CD4-positive, alpha-beta T cell (primary cell): ENCODE measurements around the gene GPR35. TPM values are rescaled to one million over a fixed set of nuclear protein-coding genes. Genes with fewer than 3 reads are reported as not detected.
A peak's percentile ranks its signal among the peaks of the same experiment; 100 is the strongest.

Experiments used
- ATAC-seq: fragments of 200-7000 bp; cut with Tn5 transposase; one replicate; pipeline ENCODE4 v1.10.0; 2022; ENCODE audit warnings: mild to moderate bottlenecking; ENCODE audit not compliant: poor library complexity
- CTCF ChIA-PET: fragments of 350-600 bp; sonication (Branson Sonifier 250); formaldehyde crosslinking; loops from one replicate; lab custom pipeline; 2021; ENCODE audit warnings: antibody characterized with exemption, inconsistent platforms; lab: Charles Lee
- POLR2A ChIA-PET: fragments of 350-600 bp; sonication (Branson Sonifier 250); formaldehyde crosslinking; loops from one replicate; lab custom pipeline; 2021; ENCODE audit warnings: antibody characterized with exemption, inconsistent platforms; lab: Charles Lee
- DNase-seq, 14 experiments: peaks; one replicate each; pipeline ENCODE4 v3.0.0-alpha.2; 2013 to 2020; ENCODE audit warnings: mixed read lengths in 2 of 14
- H3K27ac ChIP-seq, 2 donors: one replicate each; pipeline versions ENCODE4 v1.5.1 to v1.7.0; 2013; ENCODE audit warnings: low read length in 2 of 2, low read depth in 1 of 2, mild to moderate bottlenecking in 1 of 2
- H3K27me3 ChIP-seq, 2 experiments: 1 replicate in 1 of 2; 2 replicates in 1 of 2; pipeline versions ENCODE4 v1.6.1 to v1.7.0; 2013; ENCODE audit warnings: low read length in 2 of 2, control low read depth in 1 of 2, mild to moderate bottlenecking in 1 of 2, moderate library complexity in 1 of 2; ENCODE audit not compliant: insufficient read depth in 2 of 2, control insufficient read depth in 1 of 2
- H3K36me3 ChIP-seq: one replicate; pipeline ENCODE4 v1.6.1; 2013; ENCODE audit warnings: low read length, control low read depth; ENCODE audit not compliant: insufficient read depth
- H3K4me1 ChIP-seq: one replicate; pipeline ENCODE4 v1.6.1; 2013; ENCODE audit warnings: low read length, control low read depth; ENCODE audit not compliant: insufficient read depth
- H3K4me3 ChIP-seq: one replicate; pipeline ENCODE4 v1.5.1; 2013; ENCODE audit warnings: mild to moderate bottlenecking, low read length, moderate library complexity
- H3K9me3 ChIP-seq, 2 experiments: 1 replicate in 1 of 2; 2 replicates in 1 of 2; pipeline versions ENCODE4 v1.6.1 to v1.7.0; 2013; ENCODE audit warnings: low read length in 2 of 2, mild to moderate bottlenecking in 2 of 2, control low read depth in 1 of 2, moderate library complexity in 1 of 2; ENCODE audit not compliant: control insufficient read depth in 1 of 2, insufficient read depth in 1 of 2
- H3K27ac Mint-ChIP-seq: one replicate; pipeline ENCODE4 v1.8.0; 2020; ENCODE audit warnings: mixed read lengths
- H3K27me3 Mint-ChIP-seq: one replicate; pipeline ENCODE4 v1.8.0; 2021; ENCODE audit warnings: mixed read lengths
- H3K36me3 Mint-ChIP-seq: one replicate; pipeline ENCODE4 v1.8.0; 2021; ENCODE audit warnings: low read depth, mixed read lengths
- H3K4me1 Mint-ChIP-seq: one replicate; pipeline ENCODE4 v1.8.0; 2021; ENCODE audit warnings: low read depth, mixed read lengths
- H3K4me3 Mint-ChIP-seq: one replicate; pipeline ENCODE4 v1.8.0; 2020; ENCODE audit warnings: mild to moderate bottlenecking, mixed read lengths
- H3K9me3 Mint-ChIP-seq: one replicate; pipeline ENCODE4 v1.8.0; 2020; ENCODE audit warnings: mixed read lengths
- intact Hi-C, 2 experiments: fragments of 100-400 bp; cut with DNase I in 1 of 2; cut with micrococcal nuclease in 1 of 2; formaldehyde crosslinking; loops; one replicate each; pipeline versions ENCODE4 v1.15.1 to v1.9.0; 2023 to 2025; cut with DNase I, micrococcal nuclease
- total RNA-seq, 174 experiments: library from RNA in 2 of 174; stranded (reverse) in 2 of 174; gene quantifications; one replicate each; pipeline ENCODE4 v1.2.3 and lab custom pipeline; 2021 to 2026
- TF ChIP-seq, protein P1 (sequence below): fragments of 200-600 bp; IDR thresholded peaks from one replicate; pipeline ENCODE4 v1.8.0; 2022; ENCODE audit warnings: antibody characterized with exemption, mild to moderate bottlenecking

GPR35 gene
- total RNA-seq, 2 experiments from 2014 or later: 7.1 to 7.2 TPM

DNA sequence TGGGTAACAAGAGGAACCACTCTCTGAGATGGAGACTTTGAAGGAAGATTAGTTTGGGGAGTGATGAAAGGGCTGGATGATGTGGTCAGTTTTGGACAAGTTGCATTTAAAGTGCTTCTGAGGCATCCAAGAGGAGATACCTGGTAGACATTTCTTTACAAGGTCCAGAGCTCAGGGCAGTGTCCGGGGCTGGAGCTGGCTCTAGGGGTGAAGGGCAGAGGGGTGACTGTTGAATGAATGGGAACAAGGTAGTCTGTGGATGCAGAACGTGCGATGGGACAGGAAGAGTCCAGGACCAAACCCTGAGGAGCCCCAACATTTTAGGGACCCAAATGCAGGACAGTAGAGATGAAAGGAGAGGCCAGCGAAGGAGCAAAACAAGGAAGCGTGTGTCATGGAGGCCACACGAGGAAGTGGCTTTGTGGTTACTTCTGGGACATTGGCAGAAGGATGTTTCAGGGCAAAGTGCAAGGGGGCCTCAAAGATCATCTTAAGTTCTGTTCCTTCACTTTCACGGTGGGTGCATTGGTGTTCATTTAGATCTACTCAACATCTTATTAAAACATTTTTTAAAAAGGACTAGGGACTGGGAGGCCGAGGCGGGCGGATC lies 13.6 kb upstream of the GPR35 start:
- Mint-ChIP-seq H3K27ac (no peak overlapping the region), H3K9me3 (no peaks in the 10 kb centered on the region), H3K36me3 (peaks cover 7% of the 10 kb centered on the region), H3K4me3 (no peak overlapping the region), H3K27me3 (no peaks in the 10 kb centered on the region), H3K4me1 (peaks cover 8% of the 10 kb centered on the region)
- Histone ChIP-seq H3K27ac (no peak overlapping the region), H3K4me3 (no peak overlapping the region), H3K4me1 (peaks cover 19% of the 10 kb centered on the region), H3K9me3 (peaks cover 1 to 8% of the 10 kb centered on the region in 2 experiments), H3K36me3 (no peaks in the 10 kb centered on the region), H3K27me3 (no peaks in the 10 kb centered on the region)
- DNase-seq (peak in 3 of 14 experiments; percentile 34 to 45 (median 43)), ATAC-seq (no peak)
- TF ChIP-seq, protein P1, sequence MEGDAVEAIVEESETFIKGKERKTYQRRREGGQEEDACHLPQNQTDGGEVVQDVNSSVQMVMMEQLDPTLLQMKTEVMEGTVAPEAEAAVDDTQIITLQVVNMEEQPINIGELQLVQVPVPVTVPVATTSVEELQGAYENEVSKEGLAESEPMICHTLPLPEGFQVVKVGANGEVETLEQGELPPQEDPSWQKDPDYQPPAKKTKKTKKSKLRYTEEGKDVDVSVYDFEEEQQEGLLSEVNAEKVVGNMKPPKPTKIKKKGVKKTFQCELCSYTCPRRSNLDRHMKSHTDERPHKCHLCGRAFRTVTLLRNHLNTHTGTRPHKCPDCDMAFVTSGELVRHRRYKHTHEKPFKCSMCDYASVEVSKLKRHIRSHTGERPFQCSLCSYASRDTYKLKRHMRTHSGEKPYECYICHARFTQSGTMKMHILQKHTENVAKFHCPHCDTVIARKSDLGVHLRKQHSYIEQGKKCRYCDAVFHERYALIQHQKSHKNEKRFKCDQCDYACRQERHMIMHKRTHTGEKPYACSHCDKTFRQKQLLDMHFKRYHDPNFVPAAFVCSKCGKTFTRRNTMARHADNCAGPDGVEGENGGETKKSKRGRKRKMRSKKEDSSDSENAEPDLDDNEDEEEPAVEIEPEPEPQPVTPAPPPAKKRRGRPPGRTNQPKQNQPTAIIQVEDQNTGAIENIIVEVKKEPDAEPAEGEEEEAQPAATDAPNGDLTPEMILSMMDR: no peak
- CTCF ChIA-PET: no interaction called here
- POLR2A ChIA-PET: no interaction called here
- intact Hi-C loops: no loop called here

DNA sequence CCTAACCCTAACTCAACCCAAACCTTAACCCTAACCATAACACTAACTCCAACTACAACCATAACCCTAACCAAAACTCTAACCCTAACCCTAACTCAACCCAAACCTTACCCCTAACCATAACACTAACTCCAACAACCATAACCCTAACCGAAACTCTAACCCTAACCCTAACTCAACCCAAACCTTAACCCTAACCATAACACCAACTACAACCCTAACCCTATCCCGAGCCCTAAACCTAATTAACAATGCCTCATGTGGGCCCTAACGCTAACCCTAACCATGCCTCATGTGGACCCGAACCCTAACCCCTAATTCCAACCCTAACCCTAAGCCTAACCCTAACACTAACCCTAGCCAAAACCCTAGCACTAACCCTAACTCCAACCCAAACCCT lies 11.5 kb upstream of the GPR35 start:
- ChIA-PET CTCF (no interaction called here), POLR2A (no interaction called here)
- Mint-ChIP-seq H3K4me3 (no peak overlapping the region), H3K4me1 (peaks cover 8% of the 10 kb centered on the region), H3K9me3 (no peaks in the 10 kb centered on the region), H3K27ac (no peak overlapping the region), H3K27me3 (no peaks in the 10 kb centered on the region), H3K36me3 (peaks cover 18% of the 10 kb centered on the region)
- intact Hi-C loops: no loop called here
- DNase-seq: no peak
- H3K27me3 ChIP-seq: no peaks in the 10 kb centered on the region
- no peak overlapping the region for H3K4me3 ChIP-seq
- H3K36me3 ChIP-seq: no peaks in the 10 kb centered on the region
- TF ChIP-seq, protein P1: no peak
- peaks cover 19% of the 10 kb centered on the region for H3K4me1 ChIP-seq
- no peak overlapping the region for H3K27ac ChIP-seq
- H3K9me3 ChIP-seq: peaks cover 7 to 13% of the 10 kb centered on the region in 2 experiments
- no peak for ATAC-seq

DNA sequence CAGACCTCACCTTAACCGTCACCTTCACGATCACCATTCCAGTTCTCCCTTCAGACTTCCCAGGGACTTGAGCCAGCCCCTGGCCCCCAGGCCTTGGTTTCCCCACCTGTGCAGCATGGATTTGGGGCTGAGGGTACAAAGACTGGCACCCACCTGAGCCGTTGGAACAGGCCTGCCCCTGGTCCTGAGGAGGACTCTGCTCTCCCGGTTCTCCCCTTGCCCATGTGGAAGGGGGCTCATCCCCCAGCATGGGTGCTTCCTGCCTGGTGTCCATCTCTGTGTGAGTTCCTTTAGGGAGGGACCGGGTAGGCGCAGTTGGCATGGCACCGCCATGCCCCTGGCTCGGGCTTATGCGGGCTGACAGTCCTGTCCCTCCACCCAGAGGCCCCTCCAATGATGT lies 10.9 kb upstream of the GPR35 start:
- DNase-seq (peak in 1 of 14 experiments; percentile 3), ATAC-seq (no peak)
- Histone ChIP-seq H3K9me3 (peaks cover 7 to 13% of the 10 kb centered on the region in 2 experiments), H3K4me3 (no peak overlapping the region), H3K36me3 (peaks cover 2% of the 10 kb centered on the region), H3K4me1 (peaks cover 19% of the 10 kb centered on the region), H3K27me3 (no peaks in the 10 kb centered on the region), H3K27ac (no peak overlapping the region)
- Mint-ChIP-seq H3K4me1 (peaks cover 8% of the 10 kb centered on the region), H3K27ac (no peak overlapping the region), H3K4me3 (no peak overlapping the region), H3K27me3 (no peaks in the 10 kb centered on the region), H3K36me3 (peaks cover 24% of the 10 kb centered on the region), H3K9me3 (no peaks in the 10 kb centered on the region)
- POLR2A ChIA-PET: no interaction called here
- CTCF ChIA-PET: no interaction called here
- TF ChIP-seq, protein P1: no peak
- intact Hi-C loops: no loop called here
